Skin epidermis (tissue), 12 donors: Measurements from ENCODE around the gene CRIM1.

Experiments used
- H3K27ac ChIP-seq, 21 experiments: fragments of 200-600 bp; sonication (generic) in 11 of 21; one replicate each; pipeline ENCODE4 v1.5.0; 2020; ENCODE audit warnings: mild to moderate bottlenecking in 3 of 21, inconsistent platforms in 2 of 21, moderate library complexity in 2 of 21
- H3K4me3 ChIP-seq, 7 experiments: fragments of 200-600 bp; sonication (generic) in 2 of 7; one replicate each; pipeline ENCODE4 v1.5.0; 2020; ENCODE audit warnings: inconsistent platforms in 2 of 7, mild to moderate bottlenecking in 2 of 7, moderate library complexity in 1 of 7

The CRIM1 gene

DNA sequence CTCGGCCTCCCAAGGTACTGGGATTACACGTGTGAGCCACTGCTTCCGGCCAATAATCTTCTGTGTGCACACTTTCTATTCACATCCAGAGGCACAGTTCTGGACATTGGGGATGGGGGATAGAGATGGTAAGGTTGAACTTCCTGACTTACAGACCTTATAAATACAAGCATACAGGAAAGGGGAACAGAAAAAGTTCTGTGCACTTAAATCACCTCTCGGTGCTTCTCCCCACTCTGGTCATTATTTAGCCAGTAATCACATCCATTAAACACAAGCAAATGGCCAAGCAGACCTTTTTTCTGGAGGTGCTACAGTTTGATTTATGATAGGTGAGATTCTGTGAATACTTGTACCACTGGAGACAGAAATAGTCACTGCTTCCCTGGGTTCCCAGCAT, 110.6 kb downstream of the CRIM1 start:
- Histone ChIP-seq H3K27ac (no peak overlapping the region), H3K4me3 (no peak overlapping the region)

DNA sequence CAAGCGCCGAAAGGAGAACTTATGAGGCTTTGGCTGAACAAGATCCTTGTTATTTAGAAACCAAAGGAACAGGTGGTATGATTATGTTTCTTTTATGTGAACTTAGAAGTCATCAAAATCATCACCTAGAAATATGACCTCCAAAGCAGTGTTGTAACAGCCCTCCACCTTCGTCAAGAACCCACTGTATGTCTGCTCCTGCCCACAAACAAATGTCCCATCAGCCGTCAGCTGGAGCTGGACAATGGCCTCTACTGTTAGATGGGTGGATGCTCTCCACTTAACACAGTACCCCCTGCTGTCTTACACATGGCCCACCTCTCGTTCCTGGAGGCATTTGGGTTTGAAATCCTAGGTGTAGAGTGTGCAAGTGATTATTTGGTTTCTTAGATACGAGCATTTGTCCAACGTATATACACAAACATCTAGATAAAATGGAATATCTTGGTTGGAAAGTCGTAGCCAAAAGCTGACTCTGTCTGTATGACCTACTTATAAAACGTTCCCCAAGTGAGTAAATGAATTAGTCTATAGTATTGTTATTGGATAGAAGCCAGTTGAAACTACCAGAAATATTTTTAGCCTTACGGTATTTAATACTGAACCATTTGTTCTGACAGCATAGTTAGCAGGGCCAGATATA, 113.0 kb downstream of the CRIM1 start:
- Histone ChIP-seq H3K27ac (no peak overlapping the region), H3K4me3 (no peak overlapping the region)

DNA sequence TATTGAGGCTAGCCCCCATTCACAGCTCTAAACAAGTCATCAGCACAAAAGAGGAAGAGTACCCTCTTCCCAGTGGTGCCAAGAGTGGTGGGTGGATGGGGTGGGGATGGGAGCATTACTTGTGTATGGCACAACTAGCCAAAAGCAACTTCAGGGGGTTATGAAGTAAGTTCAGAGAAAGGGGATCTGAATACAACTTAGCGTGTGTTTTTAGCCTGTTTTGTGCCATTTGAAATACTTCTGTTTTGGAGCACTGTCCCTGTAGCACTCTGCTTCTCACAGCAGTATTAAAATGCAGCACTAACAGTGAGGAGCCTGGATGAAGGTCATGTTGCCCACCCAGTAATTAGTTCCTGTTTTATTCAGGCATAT, 113.5 kb downstream of the CRIM1 start:
- Histone ChIP-seq H3K4me3 (no peak overlapping the region), H3K27ac (no peak overlapping the region)

DNA sequence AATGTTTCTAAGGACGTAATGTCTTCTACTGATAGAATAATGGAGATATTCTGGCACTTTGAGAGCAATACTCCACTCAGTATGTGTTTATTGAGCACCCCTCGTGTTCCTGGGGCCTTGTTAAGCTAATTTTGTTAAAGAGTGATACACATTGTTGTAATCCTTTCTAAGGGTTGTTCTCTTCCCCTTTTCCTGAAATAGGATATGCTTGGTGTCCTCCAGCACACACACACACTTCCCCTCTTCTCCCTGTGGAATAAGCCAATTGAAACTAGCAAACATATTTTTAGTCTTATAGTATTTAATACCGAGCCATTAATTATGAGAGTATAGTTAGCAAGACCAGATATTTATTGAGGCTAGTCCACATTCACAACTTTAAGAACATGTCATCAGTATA, 114.1 kb downstream of the CRIM1 start:
- no peak overlapping the region for H3K27ac ChIP-seq

DNA sequence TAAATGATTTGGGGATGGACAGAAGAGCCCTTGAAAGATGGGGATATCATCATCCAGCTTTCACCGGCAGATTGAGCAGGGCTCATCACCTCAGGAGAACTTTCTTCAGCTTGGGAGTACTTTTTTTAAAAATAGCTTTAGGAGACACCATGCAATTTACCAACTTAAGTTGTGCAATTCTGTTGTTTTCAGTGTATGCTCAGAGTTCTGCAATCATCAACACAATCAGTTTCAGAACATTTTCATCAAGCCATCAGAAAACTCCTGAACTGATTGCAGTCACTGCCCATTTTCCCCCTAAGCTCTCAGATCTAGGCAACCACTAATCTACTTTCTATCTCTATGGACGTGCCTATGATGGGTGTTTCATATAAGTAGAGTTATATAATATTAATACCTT, 117.7 kb downstream of the CRIM1 start:
- Histone ChIP-seq H3K4me3 (no peak overlapping the region), H3K27ac (no peak overlapping the region)

More for the DNA sequence above, 114.1 kb downstream of the CRIM1 start:
- no peak overlapping the region for H3K4me3 ChIP-seq

DNA sequence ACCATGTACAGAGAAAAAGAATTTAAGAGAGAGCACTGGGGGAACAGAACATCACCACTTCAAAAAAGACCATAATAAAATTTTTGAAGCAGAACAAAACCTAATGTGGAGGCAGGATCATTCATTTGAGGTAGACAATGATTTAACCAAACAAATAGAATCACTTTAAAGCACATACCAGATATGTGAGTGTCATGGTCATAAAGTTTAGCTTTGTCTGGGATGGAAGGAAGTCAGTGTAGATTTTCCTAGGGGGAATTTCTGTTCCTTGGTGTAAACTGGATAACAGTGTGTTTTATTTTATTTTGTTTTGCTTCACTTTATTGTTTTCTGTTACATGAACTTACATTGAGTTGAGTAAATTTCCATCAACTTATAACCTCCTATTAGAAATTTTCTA, 120.8 kb downstream of the CRIM1 start:
- H3K27ac ChIP-seq = no peak overlapping the region

DNA sequence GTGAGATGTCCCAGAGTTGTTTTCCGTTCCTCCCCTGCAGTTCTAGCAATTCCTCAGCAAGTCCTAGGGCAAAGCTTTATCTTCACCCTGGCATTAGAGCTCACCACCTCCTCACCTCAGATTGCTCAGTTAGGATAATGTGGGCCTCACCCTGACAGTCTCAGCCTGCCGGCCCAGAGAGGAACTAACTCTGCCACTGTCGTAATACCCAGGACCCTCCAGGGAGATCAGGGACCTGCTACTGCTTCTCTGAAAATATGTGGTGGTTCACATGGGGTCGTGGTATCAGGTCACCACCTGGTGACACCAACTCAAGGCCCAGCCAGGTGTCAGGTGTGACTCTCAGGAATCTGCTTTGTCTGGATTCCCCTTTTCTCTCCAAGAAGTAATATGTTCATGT, 121.7 kb downstream of the CRIM1 start:
- H3K4me3 ChIP-seq = no peak overlapping the region
- H3K27ac ChIP-seq = peak overlapping the region in 5 of 21 experiments; percentile 8 to 51 (median 33)

More for the DNA sequence above, 120.8 kb downstream of the CRIM1 start:
- H3K4me3 ChIP-seq = no peak overlapping the region

DNA sequence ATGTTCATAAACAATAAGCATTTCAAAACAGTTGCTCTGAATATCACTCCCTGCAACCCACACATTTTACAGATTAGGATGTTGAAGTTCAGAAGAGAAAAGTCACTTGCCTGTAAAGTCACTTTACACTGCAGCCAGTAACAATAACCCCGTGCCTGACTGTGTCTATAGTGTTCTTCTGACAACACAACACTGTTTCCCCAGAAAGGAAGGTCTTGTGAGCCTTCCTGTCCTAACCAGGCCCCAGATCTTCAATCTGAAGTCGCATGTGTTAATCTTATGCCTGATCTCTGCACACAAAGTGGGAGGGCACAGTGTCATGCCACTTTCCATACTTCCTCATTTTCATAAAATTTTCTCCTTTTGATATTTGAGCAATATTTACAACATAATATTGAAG, 122.2 kb downstream of the CRIM1 start:
- no peak overlapping the region for H3K4me3 ChIP-seq
- peak overlapping the region in 4 of 21 experiments; percentile 26 to 51 (median 42) for H3K27ac ChIP-seq

DNA sequence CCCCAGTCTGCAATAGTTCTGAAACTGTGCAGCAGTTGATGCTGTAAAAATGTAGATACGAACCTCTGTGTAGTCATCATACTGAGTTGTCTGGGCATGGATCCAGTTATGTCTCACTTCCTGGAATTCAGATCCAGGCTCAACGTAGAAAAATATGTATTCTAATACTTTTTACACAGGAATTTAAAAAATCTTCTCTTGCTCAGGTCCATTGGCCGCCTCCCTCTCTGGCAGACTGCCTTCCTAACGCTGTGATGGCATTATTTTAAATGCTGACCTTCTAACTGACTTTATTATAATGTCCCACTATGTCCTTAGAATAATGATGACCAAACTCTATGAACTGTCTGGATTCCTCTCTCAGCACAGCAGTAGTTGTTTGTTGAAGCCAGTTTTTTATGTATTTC, 122.8 kb downstream of the CRIM1 start:
- Histone ChIP-seq H3K27ac (peak overlapping the region in 6 of 21 experiments; percentile 13 to 51 (median 40)), H3K4me3 (no peak overlapping the region)

DNA sequence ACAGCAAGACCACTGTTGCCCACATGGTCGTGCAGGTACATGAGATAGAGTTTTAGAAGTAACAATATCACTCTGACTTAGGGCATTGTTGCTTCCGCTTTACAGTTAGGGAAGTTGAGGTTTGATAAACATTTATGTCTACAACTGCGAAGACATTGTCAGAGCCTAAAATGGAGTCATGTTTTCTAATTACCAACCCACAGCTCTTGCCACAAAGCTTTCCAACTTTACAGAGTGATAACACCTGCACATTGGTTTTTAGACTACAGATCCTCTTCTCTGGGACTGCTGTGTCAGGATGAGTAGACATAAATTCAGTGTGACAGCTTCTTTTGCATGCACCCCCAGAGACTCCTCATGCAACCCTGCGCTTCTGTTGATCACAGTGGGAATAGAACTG, 123.4 kb downstream of the CRIM1 start:
- H3K27ac ChIP-seq = peak overlapping the region in 4 of 21 experiments; percentile 13 to 51 (median 40)

DNA sequence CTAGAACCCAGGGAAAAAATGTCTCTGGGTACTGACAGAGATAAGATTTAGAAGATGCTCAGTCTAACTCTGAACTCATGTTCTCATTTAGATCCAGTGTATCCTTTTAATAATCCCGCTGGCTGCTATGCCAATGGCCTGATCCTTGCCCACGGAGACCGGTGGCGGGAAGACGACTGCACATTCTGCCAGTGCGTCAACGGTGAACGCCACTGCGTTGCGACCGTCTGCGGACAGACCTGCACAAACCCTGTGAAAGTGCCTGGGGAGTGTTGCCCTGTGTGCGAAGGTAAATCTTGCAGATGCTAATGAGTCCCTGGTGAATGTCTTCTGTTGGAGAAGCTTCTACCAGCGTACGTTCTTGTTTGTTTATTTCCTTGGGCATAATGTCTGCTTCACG, 123.8 kb downstream of the CRIM1 start:
- Histone ChIP-seq H3K27ac (peak overlapping the region in 1 of 21 experiments; percentile 51), H3K4me3 (no peak overlapping the region)

More for the DNA sequence above, 123.4 kb downstream of the CRIM1 start:
- no peak overlapping the region for H3K4me3 ChIP-seq

DNA sequence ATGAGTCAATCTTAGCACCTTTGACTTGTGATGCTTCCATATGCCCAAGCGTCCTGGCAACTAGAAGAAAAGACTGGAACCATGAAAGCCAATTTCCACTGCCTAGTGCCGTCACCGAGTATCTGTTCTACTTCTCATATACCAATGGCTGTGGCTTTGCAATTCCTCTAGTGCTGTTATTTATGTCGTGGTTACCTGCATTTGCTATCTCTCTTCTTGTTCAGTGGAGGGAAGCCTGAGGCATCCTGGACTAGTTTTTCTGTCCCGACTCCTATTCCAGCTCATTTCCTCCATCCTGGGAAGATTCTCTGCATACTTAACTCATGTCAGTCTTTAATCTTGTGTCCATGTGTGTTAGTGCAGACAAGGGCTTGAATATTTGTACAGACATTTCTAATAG, 124.5 kb downstream of the CRIM1 start:
- Histone ChIP-seq H3K4me3 (no peak overlapping the region), H3K27ac (no peak overlapping the region)

DNA sequence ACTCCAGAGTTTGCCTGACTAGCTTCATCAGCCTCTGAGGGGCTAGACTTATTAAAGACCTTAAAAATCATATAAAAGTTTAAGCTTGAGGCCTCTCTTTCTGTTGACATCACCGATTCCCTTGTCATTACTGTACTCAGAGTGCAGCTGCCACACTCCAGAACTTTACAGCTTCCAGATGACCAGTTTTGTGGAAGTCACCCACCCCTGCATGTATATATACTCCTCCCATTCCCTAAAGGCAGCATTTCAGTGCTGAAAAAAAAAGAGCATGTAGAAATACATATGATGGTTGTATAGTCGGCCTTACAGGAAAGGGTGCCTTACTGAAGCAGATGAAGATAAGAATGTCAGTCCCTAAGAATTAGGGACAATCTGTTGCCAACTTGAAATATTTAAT, 125.1 kb downstream of the CRIM1 start:
- Histone ChIP-seq H3K27ac (no peak overlapping the region), H3K4me3 (no peak overlapping the region)

DNA sequence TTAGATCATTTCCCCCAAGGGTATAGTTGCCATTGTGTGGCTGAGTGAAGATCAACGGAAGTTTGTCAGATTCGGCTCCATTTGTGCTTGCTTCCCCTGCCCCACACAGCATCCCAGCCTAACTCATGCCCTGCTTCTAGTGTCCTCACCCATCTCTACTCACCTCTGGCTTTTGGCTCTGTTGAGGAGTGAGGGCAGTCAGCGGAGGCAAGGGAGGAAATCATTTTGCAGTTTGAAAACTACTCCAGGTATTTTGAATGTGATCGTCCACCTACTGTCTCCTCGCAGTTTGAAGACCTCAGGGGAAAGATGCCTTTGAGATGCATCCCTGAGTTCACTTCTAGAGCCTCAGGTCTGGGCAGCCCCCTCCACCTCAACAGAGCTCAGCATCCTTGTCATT, 126.1 kb downstream of the CRIM1 start:
- no peak overlapping the region for H3K27ac ChIP-seq
- no peak overlapping the region for H3K4me3 ChIP-seq

DNA sequence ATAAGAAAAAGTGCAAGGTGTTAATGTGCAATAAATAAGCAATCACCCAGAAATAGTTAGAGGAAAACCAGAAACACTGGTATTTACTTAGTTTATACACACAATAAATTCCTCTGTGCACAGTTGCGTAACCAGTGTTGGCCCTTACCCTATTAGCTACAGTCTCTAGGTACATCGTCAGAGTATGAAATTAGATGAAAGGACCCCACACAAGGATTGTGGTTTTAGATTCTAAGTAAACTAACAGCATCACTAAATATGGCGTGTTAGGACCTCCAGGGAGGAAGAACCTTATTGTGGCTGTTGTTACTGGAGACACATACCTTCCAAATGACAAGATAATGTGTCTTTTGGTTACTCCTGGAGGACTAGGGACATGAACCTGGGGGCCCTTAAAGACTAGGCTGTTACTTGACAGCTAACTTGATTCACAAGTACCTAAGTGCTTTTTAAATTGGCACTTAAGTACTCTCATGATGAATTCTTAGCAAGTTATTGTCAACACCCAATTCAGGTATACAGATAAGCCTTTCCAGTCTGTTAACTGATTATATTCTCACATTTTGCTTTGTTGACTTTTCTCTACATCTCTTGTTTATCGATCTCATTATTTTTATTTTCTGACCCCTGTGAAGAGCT, 127.1 kb downstream of the CRIM1 start:
- no peak overlapping the region for H3K4me3 ChIP-seq
- H3K27ac ChIP-seq = no peak overlapping the region

DNA sequence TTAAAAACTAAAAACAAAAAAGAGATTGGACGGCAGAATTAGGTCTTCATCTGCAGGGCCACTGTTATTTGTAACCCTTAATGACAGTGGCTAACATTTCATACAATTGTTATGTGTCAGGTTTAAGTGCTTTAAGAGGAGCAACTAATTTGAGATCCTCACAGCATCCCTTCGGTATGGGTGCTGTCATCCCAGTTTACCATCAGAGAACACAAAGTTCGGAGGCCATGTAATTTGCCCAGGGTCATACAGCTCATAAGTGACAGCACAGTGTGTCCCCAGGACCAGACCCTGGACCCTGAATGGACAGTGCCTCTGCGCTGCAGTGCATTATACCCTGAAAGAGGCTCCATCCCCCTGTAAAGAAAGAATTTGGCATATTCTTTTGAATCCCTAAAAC, 127.7 kb downstream of the CRIM1 start:
- Histone ChIP-seq H3K4me3 (no peak overlapping the region), H3K27ac (no peak overlapping the region)

DNA sequence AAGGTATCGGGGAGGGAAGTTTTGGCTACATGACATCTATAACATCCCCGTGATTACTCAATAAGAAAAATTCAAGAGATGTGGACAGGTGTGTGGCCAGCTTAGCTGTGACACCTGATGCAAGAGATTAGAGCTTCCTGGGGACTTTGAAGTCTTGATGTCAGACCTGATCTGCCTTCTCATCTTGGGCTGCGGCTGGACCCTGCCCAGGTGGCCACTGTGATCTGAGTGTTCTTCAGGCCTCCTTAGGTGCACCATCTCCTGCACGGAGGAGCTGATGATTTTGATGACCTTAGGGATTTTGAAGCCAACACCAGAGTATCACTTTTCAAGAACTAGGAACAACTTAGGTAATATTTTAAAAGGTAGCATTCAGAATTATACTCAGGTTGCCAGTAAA, 128.9 kb downstream of the CRIM1 start:
- H3K27ac ChIP-seq = peak overlapping the region in 1 of 21 experiments; percentile 21

DNA sequence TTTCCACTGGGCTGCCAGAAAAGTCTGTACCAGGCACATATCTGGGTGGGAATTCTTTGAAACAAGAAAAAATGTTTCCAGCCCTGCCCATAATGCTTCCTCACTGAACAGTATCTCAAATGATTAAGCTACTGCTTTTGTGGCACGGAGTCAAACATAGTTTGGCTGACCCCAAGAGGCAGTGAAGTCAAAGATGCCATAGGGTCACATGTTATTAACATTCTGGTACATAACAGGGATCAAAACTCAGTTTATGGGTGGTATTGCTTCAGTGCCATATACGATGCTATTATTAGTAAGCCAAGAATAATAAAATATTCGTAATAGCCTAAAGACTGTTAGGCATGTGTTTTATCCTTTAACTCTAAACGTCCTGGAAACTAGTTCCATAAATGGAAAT, 129.9 kb downstream of the CRIM1 start:
- peak overlapping the region in 4 of 21 experiments; percentile 21 to 69 (median 38) for H3K27ac ChIP-seq
- no peak overlapping the region for H3K4me3 ChIP-seq

More for the DNA sequence above, 128.9 kb downstream of the CRIM1 start:
- H3K4me3 ChIP-seq = no peak overlapping the region

DNA sequence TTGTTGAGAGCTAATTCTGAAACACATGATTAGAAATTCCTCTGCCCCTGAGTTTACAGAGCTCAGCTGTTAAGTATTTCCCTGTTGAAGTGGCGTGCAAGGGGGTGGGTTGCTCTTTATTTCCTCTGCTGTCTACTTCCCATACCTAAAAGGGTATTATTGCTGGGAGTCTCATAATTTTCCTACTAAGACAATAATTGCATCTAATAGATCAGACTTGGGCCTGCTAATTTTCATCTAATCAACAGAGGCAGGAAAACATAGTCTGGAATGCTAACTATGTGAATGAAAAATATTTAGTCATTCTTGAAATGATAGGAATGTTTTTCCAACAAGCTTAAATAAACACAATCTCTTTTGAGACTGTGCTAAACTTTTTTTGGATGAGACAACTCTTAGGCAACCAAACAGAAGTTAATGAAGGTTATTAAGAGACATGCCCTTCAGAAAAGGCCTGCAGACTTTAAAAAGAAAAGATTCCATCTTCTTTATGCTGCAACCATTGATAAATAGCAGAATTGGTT, 131.0 kb downstream of the CRIM1 start:
- H3K27ac ChIP-seq = peak overlapping the region in 4 of 21 experiments; percentile 10 to 69 (median 28)
- no peak overlapping the region for H3K4me3 ChIP-seq

DNA sequence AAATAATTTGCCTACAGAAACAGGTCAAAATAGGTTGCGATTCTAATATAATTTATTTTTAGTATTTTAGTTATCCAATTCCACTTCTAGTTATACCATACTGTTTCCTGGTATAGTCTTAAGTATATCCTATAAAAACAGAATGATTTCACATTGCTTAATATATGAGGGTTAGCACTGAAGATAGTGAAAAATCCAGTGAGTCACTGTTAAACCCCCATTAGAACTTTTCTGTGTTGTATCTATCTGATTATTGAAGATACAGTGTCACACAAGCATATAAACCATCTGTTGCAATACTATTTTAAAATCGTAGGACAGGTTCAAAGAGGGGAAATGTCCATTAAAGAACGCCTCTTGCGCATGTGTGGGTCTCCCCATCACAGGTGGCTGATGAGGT, 132.4 kb downstream of the CRIM1 start:
- Histone ChIP-seq H3K4me3 (no peak overlapping the region), H3K27ac (no peak overlapping the region)

DNA sequence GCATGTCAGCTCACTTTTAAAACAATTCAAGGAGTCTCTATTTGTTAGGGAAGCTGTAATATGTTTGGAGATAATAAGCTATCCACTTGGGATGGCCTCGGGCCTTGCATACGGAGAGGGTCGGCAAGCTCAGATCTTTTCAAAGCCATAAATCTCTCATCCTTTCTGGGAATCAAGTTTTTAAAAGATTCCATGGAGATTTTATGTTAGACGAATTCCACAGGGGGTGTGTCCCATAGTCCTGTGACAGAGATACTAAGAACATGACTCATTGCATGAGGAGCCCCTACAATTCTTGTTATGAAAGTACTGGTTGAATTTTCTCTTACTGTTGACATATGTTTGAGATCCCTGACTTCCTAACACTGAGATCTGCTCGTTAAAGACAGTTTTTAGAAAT, 133.7 kb downstream of the CRIM1 start:
- no peak overlapping the region for H3K27ac ChIP-seq
- H3K4me3 ChIP-seq = no peak overlapping the region
